ENCODE measurements around the gene MERTK. TPM values are rescaled to one million over a fixed set of nuclear protein-coding genes. Genes with fewer than 3 reads are reported as not detected.

The MERTK gene
- total and polyA plus RNA-seq, 9 donors: 8.3 to 21.9 (median 13.7) TPM

GRCh38 chr2:112027767-112028166 is 129.4 kb downstream of the MERTK start:
- H3K4me3 ChIP-seq: no peak overlapping the region
- no peaks in the 10 kb centered on the region for H3K27me3 ChIP-seq
- 94 to 97% (median 94%) methylated on average over 3 of the region's 3 CpGs for WGBS, 3 donors
- no peaks in the 10 kb centered on the region for H3K9me3 ChIP-seq
- H3K27ac ChIP-seq: no peak overlapping the region
- TF ChIP-seq POLR2A (IDR thresholded peaks at IDR 0.05) (no peak), CTCF (IDR thresholded peaks at IDR 0.05) (no peak), EP300 (IDR thresholded peaks at IDR 0.05) (no peak)
- intact Hi-C loops (cut with DNase I): no loop called here
- no peak for DNase-seq
- H3K4me1 ChIP-seq (ENCODE audit: insufficient read depth): peaks cover 5% of the 10 kb centered on the region
- no peaks in the 10 kb centered on the region for H3K36me3 ChIP-seq

GRCh38 chr2:112029164-112029563 is 130.8 kb downstream of the MERTK start:
- H3K4me3 ChIP-seq: no peak overlapping the region
- H3K27me3 ChIP-seq: no peaks in the 10 kb centered on the region
- DNase-seq: no peak
- H3K9me3 ChIP-seq: no peaks in the 10 kb centered on the region
- WGBS, 3 donors: 89 to 98% (median 94%) methylated on average over 2 of the region's 2 CpGs
- intact Hi-C loops (cut with DNase I): no loop called here
- H3K4me1 ChIP-seq (ENCODE audit: insufficient read depth): peaks cover 10% of the 10 kb centered on the region
- no peak overlapping the region for H3K27ac ChIP-seq
- TF ChIP-seq EP300 (IDR thresholded peaks at IDR 0.05): no peak
- TF ChIP-seq POLR2A (IDR thresholded peaks at IDR 0.05): no peak
- H3K36me3 ChIP-seq: no peaks in the 10 kb centered on the region

GRCh38 chr2:112031473-112032223 is 133.2 kb downstream of the MERTK start:
- H3K4me3 ChIP-seq: no peak overlapping the region

GRCh38 chr2:112032224-112032586 is 133.8 kb downstream of the MERTK start:
- intact Hi-C loops (cut with DNase I): loop anchor here in 2 of 4 donors (5.0 kb wide), 2 partner anchors 130 to 135 kb away; partner anchors contain the start of gene MERTK (in 1 of the 2)
- H3K27me3 ChIP-seq: no peaks in the 10 kb centered on the region
- H3K36me3 ChIP-seq: no peaks in the 10 kb centered on the region
- DNase-seq: peak in 1 of 5 donors; percentile 27
- 22 to 26% (median 24%) methylated on average over 4 of the region's 4 CpGs for WGBS, 3 donors
- H3K4me3 ChIP-seq: no peak overlapping the region
- no peaks in the 10 kb centered on the region for H3K9me3 ChIP-seq
- H3K27ac ChIP-seq: peak overlapping the region in 1 of 2 donors; percentile 51
- H3K4me1 ChIP-seq (ENCODE audit: insufficient read depth): peaks cover 10% of the 10 kb centered on the region
- TF ChIP-seq POLR2A (IDR thresholded peaks at IDR 0.05): no peak
- no peak for TF ChIP-seq EP300 (IDR thresholded peaks at IDR 0.05)
- TF ChIP-seq CTCF (IDR thresholded peaks at IDR 0.05): no peak

More at GRCh38 chr2:112031473-112032223, 133.2 kb downstream of the MERTK start:
- TF ChIP-seq EP300 (IDR thresholded peaks at IDR 0.05) (no peak), CTCF (IDR thresholded peaks at IDR 0.05) (no peak), POLR2A (IDR thresholded peaks at IDR 0.05) (no peak)
- WGBS, 3 donors: 2 to 5% (median 3%) methylated on average over 12 of the region's 12 CpGs
- Histone ChIP-seq H3K27me3 (no peaks in the 10 kb centered on the region), H3K36me3 (no peaks in the 10 kb centered on the region), H3K9me3 (no peaks in the 10 kb centered on the region), H3K27ac (peak overlapping the region in 1 of 2 donors; percentile 51), H3K4me1 (ENCODE audit: insufficient read depth) (peaks cover 10% of the 10 kb centered on the region)
- peak in 4 of 5 donors; percentile 30 to 45 (median 40) for DNase-seq
- intact Hi-C loops (cut with DNase I): loop anchor here in 2 of 4 donors (5.0 kb wide), 2 partner anchors 129 to 134 kb away; partner anchors contain the start of gene MERTK (in 1 of the 2)

Data from ovary (tissue), 9 donors.